Bronchial epithelial cell (primary cell): ENCODE measurements around the gene ZG16. TPM values are rescaled to one million over a fixed set of nuclear protein-coding genes. Genes with fewer than 3 reads are reported as not detected.
A peak's percentile ranks its signal among the peaks of the same experiment; 100 is the strongest.

Source experiments
- DNase-seq: peaks from one replicate; pipeline ENCODE4 v3.0.0-alpha.2; 2010; ENCODE audit warnings: low read depth
- FAIRE-seq: peaks from 2 replicates; lab custom pipeline; 2011; peaks lifted over from hg19 to GRCh38; lab: Jason Lieb, UNC
- H3K27me3 ChIP-seq: 2 replicates; pipeline ENCODE4 v1.5.1; 2011; ENCODE audit warnings: low read length; ENCODE audit not compliant: control insufficient read depth, insufficient read depth
- H3K36me3 ChIP-seq: 2 replicates; pipeline ENCODE4 v1.5.1; 2011; ENCODE audit warnings: low read length; ENCODE audit not compliant: control insufficient read depth, insufficient read depth
- H3K4me3 ChIP-seq: 2 replicates; pipeline ENCODE4 v1.5.1; 2011; ENCODE audit warnings: mild to moderate bottlenecking, low read depth, low read length, control low read depth
- total RNA-seq: library from RNA; depleted of rRNA; stranded (reverse); fragments of >200 nt; gene quantifications from 2 replicates; pipeline ENCODE4 v1.2.1, GENCODE V29; 2014
- TF ChIP-seq, protein P1 (sequence below): IDR thresholded peaks from 2 replicates; pipeline ENCODE4 v1.5.1; 2011; ENCODE audit warnings: mild to moderate bottlenecking, moderate library complexity, low read length, control low read depth, inconsistent platforms; ENCODE audit not compliant: insufficient read depth, severe bottlenecking

ZG16 gene
- total RNA-seq, 1 donor from 2014 or later, result not detected

DNA sequence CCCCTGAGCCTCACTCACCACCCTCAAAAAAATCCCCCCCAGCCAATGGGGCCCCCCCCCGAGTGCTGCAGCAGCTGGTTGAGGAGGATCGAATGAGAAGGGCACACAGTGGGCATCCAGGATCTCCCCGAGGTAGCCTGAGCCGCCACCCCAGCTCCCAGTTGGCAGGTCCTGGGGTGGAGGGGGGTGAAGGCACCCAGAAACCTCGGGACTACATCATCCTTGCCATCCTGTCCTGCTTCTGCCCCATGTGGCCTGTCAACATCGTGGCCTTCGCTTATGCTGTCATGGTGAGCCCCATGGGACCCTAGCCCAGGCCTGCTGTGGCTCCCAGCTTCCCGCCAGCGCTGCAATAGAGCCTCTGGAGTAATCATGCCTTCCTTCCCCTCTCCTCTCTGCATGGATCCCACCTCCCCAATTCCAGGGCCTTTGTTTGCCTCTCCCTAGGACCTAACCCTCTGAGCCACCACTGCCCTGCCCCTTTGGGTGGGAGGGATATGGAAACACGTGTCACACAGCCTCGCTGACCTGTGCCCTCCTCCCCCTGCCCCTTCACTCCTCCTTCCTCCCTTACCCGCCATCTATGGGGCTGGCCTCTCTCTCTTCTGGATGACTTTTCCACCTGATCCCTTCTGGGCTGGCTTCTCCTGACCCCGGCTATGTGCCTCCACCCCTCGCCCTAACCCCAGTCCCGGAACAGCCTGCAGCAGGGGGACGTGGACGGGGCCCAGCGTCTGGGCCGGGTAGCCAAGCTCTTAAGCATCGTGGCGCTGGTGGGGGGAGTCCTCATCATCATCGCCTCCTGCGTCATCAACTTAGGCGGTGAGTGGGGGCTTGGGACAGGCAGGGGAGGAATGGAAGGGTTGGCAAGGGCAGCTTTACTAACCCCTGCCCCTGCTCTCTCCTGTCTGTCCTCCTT is 35.8 kb downstream of the ZG16 start:
- Histone ChIP-seq H3K4me3 (no peak overlapping the region), H3K36me3 (peaks cover 8% of the 10 kb centered on the region), H3K27me3 (no peaks in the 10 kb centered on the region)
- TF ChIP-seq, protein P1, sequence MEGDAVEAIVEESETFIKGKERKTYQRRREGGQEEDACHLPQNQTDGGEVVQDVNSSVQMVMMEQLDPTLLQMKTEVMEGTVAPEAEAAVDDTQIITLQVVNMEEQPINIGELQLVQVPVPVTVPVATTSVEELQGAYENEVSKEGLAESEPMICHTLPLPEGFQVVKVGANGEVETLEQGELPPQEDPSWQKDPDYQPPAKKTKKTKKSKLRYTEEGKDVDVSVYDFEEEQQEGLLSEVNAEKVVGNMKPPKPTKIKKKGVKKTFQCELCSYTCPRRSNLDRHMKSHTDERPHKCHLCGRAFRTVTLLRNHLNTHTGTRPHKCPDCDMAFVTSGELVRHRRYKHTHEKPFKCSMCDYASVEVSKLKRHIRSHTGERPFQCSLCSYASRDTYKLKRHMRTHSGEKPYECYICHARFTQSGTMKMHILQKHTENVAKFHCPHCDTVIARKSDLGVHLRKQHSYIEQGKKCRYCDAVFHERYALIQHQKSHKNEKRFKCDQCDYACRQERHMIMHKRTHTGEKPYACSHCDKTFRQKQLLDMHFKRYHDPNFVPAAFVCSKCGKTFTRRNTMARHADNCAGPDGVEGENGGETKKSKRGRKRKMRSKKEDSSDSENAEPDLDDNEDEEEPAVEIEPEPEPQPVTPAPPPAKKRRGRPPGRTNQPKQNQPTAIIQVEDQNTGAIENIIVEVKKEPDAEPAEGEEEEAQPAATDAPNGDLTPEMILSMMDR, result no peak
- DNase-seq, result no peak
- FAIRE-seq, result no peak

DNA sequence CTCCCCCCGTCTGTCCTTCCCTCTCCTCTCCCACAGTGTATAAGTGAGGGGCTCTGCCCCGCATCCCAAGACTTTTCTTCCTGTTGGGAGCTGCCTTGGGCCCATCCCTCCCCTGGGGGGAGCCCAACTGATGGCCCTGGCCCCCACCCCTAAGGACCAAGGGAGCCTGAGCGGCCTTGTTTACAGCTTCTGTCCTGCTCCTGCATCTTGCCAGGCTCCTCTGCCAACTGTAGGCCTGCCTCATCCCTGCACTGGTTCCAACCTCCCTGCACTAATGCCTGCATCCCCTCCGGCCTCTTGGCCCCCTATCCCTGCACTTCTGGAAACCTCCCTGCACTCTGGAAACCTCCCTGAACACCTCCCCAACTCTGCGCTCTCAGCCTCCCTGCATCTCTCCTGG is 36.5 kb downstream of the ZG16 start:
- Histone ChIP-seq H3K4me3 (no peak overlapping the region), H3K27me3 (no peaks in the 10 kb centered on the region), H3K36me3 (peaks cover 5% of the 10 kb centered on the region)
- FAIRE-seq (no peak), DNase-seq (no peak)
- TF ChIP-seq, protein P1, result no peak

DNA sequence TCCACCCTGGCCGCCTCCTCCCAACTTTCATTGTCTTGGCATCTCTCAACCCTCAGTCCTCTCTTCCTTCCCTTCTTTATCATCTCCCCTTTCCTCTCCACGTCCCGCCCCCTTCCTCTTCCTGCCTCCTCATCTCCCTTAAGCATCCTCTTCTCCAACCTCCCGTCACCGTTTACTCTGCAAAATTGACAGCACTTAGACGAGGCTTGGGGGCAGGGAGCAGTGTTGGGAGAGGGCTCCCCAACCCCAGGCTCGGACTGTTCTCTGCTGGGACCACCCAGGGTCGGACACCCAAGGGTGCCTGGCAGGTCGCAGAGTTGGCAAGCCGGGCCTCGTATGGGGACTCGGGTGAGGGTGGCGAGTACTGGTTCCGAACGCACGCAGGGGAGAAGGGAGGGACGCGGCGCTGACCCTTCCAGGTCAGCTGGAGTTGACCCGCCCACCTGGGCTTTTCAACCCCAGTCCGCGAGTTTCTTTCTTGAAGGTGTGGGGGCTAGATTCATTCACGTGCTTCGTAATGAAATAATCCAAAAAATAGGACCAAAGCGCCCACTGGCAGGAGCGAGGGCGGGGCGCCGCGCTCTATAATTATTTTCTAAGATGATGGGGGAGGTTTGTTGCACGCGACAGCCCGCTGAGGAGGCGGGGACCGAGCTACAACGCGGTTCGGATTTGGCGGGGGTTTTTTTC is 37.1 kb downstream of the ZG16 start:
- Histone ChIP-seq H3K36me3 (peaks cover 6% of the 10 kb centered on the region), H3K4me3 (peak overlapping the region; percentile 89), H3K27me3 (no peaks in the 10 kb centered on the region)
- TF ChIP-seq, protein P1, result no peak
- FAIRE-seq (no peak), DNase-seq (no peak)

DNA sequence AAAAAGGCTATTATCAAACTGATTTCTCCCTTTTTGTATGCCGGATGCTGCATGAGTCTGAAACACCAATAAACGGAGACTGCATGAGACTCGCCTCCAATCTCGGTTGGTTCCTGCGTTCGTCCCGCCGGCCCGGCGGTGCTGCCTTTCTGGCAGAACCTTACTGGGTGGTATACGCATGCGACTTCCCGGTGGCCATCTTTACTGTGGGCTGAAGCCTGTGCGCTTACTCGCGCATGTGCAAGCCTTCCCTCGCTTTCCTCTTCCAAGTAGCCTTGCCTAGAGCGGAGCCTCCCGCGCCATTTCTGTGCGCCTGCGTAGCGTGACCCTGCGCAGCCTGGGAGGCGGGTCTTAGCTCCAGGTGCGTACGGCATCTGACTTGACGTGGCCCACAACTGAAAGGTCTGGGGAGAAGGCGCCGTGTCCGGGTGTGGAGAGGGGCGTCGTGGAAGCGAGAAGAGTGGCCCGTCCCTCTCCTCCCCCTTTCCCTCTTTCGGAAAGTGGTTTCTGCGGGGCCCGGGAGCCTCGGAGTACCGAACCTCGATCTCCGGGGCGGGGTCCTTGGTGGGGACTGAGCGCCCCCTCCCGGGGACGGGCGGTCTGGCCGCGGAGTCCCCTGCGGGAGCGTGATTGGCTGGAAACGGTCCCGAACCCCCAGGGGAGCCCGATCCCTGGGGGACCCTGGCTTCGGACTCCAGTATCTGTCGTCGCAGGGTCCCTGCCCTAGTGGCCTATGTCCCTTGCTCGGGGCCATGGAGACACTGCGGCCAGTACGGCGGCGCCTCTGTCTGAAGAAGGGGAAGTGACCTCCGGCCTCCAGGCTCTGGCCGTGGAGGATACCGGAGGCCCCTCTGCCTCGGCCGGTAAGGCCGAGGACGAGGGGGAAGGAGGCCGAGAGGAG is 38.0 kb downstream of the ZG16 start, which contains the start of gene PAGR1:
Gene PAGR1, plus strand, starts transcription at position 360 of the 901 bp plus-strand sequence. Its CDS starts 374 bp downstream, at position 734.
- peaks cover 3% of the 10 kb centered on the region for H3K36me3 ChIP-seq
- H3K4me3 ChIP-seq, result peak within 1 kb of the TSS; percentile 89
- FAIRE-seq, result no peak
- DNase-seq, result peak; percentile 99
- H3K27me3 ChIP-seq, result no peaks in the 10 kb centered on the region
- TF ChIP-seq, protein P1, result peak; percentile 96

DNA sequence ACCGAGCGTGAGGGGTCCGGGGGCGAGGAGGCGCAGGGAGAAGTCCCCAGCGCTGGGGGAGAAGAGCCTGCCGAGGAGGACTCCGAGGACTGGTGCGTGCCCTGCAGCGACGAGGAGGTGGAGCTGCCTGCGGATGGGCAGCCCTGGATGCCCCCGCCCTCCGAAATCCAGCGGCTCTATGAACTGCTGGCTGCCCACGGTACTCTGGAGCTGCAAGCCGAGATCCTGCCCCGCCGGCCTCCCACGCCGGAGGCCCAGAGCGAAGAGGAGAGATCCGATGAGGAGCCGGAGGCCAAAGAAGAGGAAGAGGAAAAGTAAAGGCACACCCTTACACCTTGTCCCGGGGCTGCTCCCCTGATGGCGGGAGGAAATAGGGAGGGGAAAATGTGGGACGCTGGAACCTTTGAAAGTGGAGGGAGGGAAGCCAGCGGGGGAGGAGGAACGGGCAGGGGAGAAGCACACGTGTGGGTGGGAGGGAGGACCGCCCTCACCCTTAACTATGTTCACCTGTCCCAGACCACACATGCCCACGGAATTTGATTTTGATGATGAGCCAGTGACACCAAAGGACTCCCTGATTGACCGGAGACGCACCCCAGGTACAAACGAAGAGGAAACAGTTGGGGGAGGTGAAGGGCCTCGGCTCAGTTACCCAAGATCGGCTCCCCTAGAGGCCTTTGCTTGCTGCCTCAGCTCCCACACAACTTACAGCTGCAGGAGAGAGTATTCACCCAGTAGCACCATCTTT is 38.8 kb downstream of the ZG16 start:
- Histone ChIP-seq H3K36me3 (peaks cover 3% of the 10 kb centered on the region), H3K4me3 (peak overlapping the region; percentile 89), H3K27me3 (no peaks in the 10 kb centered on the region)
- no peak for FAIRE-seq
- peak; percentile 35 for DNase-seq
- TF ChIP-seq, protein P1, result no peak
